HG02938 (cell line): ENCODE data around the gene TSSK2.

Experiments used
- ATAC-seq: cut with Tn5 transposase; IDR thresholded peaks from one replicate; pipeline ENCODE4 v1.9.1; 2021; ENCODE audit warnings: mild to moderate bottlenecking, moderate library complexity; ENCODE audit not compliant: unreplicated experiment

The TSSK2 gene

GRCh38 chr22:19179497-19180048 lies 48.5 kb downstream of the TSSK2 start:
- ATAC-seq = peak; percentile 48

GRCh38 chr22:19180234-19180633 lies 49.1 kb downstream of the TSSK2 start:
- ATAC-seq = no peak

- ATAC-seq = no peak
These were observed 49.8 kb downstream of the TSSK2 start for GRCh38 chr22:19180740-19181410.

GRCh38 chr22:19181786-19182471 lies 50.8 kb downstream of the TSSK2 start:
- no peak for ATAC-seq
